SU-DHL-6 (cell line): ENCODE results near the gene MYLK.

ENCODE experiments used
- CTCF ChIP-seq: fragments of 200-600 bp; sonication (generic); IDR thresholded peaks from one replicate; pipeline ENCODE4 v1.5.1; 2017; ENCODE audit warnings: antibody characterized with exemption, mild to moderate bottlenecking, low read length, moderate library complexity; ENCODE audit not compliant: insufficient read depth, poor library complexity, severe bottlenecking
- EZH2phosphoT487 ChIP-seq: fragments of 200-600 bp; sonication (generic), shearing (Covaris generic); conservative IDR thresholded peaks from 2 replicates; pipeline ENCODE4 v1.6.1; 2018; ENCODE audit warnings: mild to moderate bottlenecking, antibody characterized with exemption, low read length, moderate library complexity, mixed read lengths

DNA sequence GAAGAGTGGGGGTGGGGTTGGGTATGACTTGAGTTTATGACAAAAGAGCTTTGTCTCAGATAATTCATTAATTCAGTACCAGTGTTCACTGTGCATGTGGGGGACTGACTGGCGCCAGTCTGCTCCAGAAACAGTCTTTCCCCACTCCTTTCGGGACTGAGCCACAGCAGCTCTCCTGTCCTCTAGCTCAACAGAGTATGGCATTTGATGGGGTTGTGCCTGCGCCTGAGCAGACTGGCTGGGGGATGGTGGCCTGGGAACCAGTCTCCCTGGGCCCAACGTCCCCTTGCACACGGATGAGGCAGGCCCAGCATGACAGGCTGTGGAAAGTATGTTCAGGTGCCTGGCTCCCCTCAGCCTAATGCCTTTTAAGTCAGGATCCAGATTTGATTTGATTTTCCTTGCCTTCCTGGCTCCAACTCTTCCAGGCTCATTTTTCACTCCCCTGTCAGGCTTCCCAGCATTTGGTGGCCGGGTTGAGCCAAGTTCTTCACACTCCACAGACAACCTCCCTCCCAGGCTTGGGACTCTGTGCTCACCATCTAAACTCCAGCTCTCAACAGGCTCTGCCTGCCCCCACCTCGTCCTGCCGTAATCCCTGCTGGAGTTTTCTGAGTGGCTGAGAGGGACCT, 105.0 kb downstream of the MYLK start:
- TF ChIP-seq CTCF (no peak), EZH2phosphoT487 (no peak)
